SJCRH30 (cell line): Measurements from ENCODE around the gene MOAP1. TPM values are rescaled to one million over a fixed set of nuclear protein-coding genes. Genes with fewer than 3 reads are reported as not detected.
"Not testable (repeated sequence)": the region's sequence is repeated elsewhere in the genome, so short reads cannot be mapped to it uniquely, and the experiment has no call there.

Experiments
- DNase-seq, 2 experiments: peaks; one replicate each; pipeline ENCODE4 v3.0.0-alpha.2; 2015 to 2020
- H3K27ac ChIP-seq: fragments of 250-450 bp; sonication (Bioruptor Pico); 2 replicates; pipeline ENCODE4 v1.5.1; 2020; ENCODE audit warnings: mild to moderate bottlenecking, moderate library complexity
- H3K27me3 ChIP-seq: fragments of 250-450 bp; sonication (Bioruptor Pico); 2 replicates; pipeline ENCODE4 v1.5.1; 2020; ENCODE audit warnings: mild to moderate bottlenecking, moderate library complexity
- H3K36me3 ChIP-seq: fragments of 250-450 bp; sonication (Bioruptor Pico); 2 replicates; pipeline ENCODE4 v1.5.1; 2020; ENCODE audit warnings: mild to moderate bottlenecking, moderate library complexity
- H3K4me1 ChIP-seq: fragments of 250-450 bp; sonication (Bioruptor Pico); 2 replicates; pipeline ENCODE4 v1.5.1; 2020; ENCODE audit warnings: mild to moderate bottlenecking, moderate library complexity
- H3K4me3 ChIP-seq: fragments of 250-450 bp; sonication (Bioruptor Pico); 2 replicates; pipeline ENCODE4 v1.5.1; 2020; ENCODE audit warnings: mild to moderate bottlenecking, moderate library complexity
- H3K9me3 ChIP-seq: fragments of 250-450 bp; sonication (Bioruptor Pico); replicated peaks from 2 replicates; pipeline ENCODE4 v1.5.1; 2020; ENCODE audit warnings: mild to moderate bottlenecking, moderate library complexity
- total RNA-seq: library from RNA; depleted of rRNA; stranded (reverse); fragments of >200 nt; shearing (Covaris generic); gene quantifications from 2 replicates; pipeline ENCODE4 v1.2.3, GENCODE V29; 2014; rRNA removed

Gene MOAP1
- total RNA-seq, 1 experiment from 2014 or later, result 20.9 TPM

GRCh38 chr14:93137864-93138263, 46.8 kb downstream of the MOAP1 start:
- Histone ChIP-seq H3K9me3 (no peaks in the 10 kb centered on the region), H3K27ac (no peak overlapping the region), H3K36me3 (no peaks in the 10 kb centered on the region), H3K4me3 (no peak overlapping the region), H3K4me1 (no peaks in the 10 kb centered on the region), H3K27me3 (no peaks in the 10 kb centered on the region)
- DNase-seq, result peak; percentile 71 to 74

- H3K36me3 ChIP-seq, H3K27me3 ChIP-seq, H3K4me1 ChIP-seq, H3K9me3 ChIP-seq, H3K27ac ChIP-seq, DNase-seq, H3K4me3 ChIP-seq: not testable (repeated sequence)
Observed at GRCh38 chr14:93136508-93136907, 48.2 kb downstream of the MOAP1 start.

DNA sequence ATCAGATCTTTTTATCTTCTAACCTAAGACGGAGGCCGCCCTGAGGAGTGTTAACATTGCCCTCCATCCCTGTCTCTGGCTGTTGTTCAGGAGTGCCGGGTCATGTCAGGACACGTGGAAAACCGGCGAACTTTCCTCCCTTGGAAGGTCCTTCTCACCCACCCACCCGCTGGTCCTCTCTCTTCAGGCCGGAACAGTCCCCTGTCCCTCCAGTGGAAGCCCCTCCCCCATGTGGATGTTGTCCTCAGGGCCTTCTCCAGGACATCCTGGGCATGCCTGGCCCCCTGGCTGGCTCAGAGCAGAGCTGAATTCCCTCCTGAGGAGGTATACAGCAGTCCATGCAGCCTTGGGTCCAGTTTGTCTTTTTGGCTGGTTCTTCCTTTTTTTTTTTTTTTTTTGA, 48.7 kb downstream of the MOAP1 start:
- Histone ChIP-seq H3K9me3 (no peaks in the 10 kb centered on the region), H3K27ac (no peak overlapping the region), H3K27me3 (no peaks in the 10 kb centered on the region), H3K4me1 (peaks cover 4% of the 10 kb centered on the region; the same call in 1 of the 2 replicates), H3K4me3 (no peak overlapping the region), H3K36me3 (no peaks in the 10 kb centered on the region)
- DNase-seq, result no peak

- no peaks in the 10 kb centered on the region for H3K27me3 ChIP-seq
- peaks cover 4% of the 10 kb centered on the region; the same call in 1 of the 2 replicates for H3K4me1 ChIP-seq
- H3K9me3 ChIP-seq, result no peaks in the 10 kb centered on the region
- no peak overlapping the region for H3K27ac ChIP-seq
- H3K4me3 ChIP-seq, result no peak overlapping the region
- DNase-seq, result no peak
- no peaks in the 10 kb centered on the region for H3K36me3 ChIP-seq
Observed at GRCh38 chr14:93135399-93135798, 49.3 kb downstream of the MOAP1 start.

GRCh38 chr14:93133464-93133863, 51.2 kb downstream of the MOAP1 start:
- Histone ChIP-seq H3K27me3 (no peaks in the 10 kb centered on the region), H3K4me1 (peaks cover 13% of the 10 kb centered on the region), H3K36me3 (no peaks in the 10 kb centered on the region), H3K4me3 (no peak overlapping the region), H3K9me3 (no peaks in the 10 kb centered on the region), H3K27ac (no peak overlapping the region)
- no peak for DNase-seq

DNA sequence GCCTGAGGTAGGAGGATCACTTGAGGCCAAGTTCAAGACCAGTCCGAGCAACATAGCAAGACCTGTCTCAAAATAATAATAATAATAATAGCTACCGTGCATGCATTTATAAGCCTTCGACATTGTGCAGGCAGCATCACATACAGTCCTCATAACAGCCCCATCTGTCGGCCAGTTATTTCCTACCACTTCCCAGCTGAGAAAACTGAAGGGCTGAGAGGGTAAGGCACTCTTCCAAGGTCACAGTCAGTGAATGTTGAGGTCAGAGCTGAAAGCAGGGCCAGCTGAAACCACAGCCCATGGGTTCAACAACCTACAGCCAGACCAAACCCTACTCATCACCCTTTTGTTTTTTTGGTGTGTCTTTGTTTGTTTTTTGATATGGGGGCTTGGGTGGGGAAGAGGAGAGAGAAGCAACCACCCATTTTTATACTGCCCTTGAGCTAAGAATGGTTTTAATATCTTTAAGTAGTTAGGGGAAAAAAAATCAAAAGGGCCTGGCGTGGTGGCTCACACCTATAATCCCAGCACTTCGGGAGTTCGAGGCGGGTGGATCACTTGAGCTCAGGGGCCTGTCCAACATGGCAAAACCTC, 52.1 kb downstream of the MOAP1 start:
- Histone ChIP-seq H3K4me3 (no peak overlapping the region), H3K27ac (no peak overlapping the region), H3K4me1 (peaks cover 13% of the 10 kb centered on the region), H3K36me3 (no peaks in the 10 kb centered on the region), H3K9me3 (no peaks in the 10 kb centered on the region), H3K27me3 (no peaks in the 10 kb centered on the region)
- DNase-seq, result peak in 1 of 2 experiments; percentile 59

Other genes starting within 250 kb of the MOAP1 start
- gene ITPK1, start 69.0 kb downstream of the MOAP1 start, total RNA-seq, result 68.3 and 69.6 TPM in 2 replicates
- gene LYSET, start 420 bp upstream of the MOAP1 start, total RNA-seq, result 18.5 and 21.9 TPM in 2 replicates
- gene GON7, start 22.2 kb upstream of the MOAP1 start, total RNA-seq, result 24.1 and 26.9 TPM in 2 replicates
- 47.4 and 53.4 TPM in 2 replicates for gene UBR7, start 22.4 kb upstream of the MOAP1 start, total RNA-seq
- 22.2 and 23.4 TPM in 2 replicates for gene BTBD7, start 148.1 kb upstream of the MOAP1 start, total RNA-seq
- gene COX8C, start 162.3 kb upstream of the MOAP1 start, total RNA-seq, result not detected in 2 replicates
- gene UNC79, start 246.0 kb upstream of the MOAP1 start, total RNA-seq, result 0.05 TPM in 1 of 2 replicates, not detected in the other